Stimulated activated CD8-positive, alpha-beta memory T cell treated with anti-CD3 and anti-CD28 coated beads, Interleukin-7, amount 100 ng/mL, for 48 hours (primary cell): ENCODE results near the gene CAPSL.
"Not testable (repeated sequence)": the region's sequence is repeated elsewhere in the genome, so short reads cannot be mapped to it uniquely, and the experiment has no call there.

Experiments used
- DNase-seq, 2 donors: peaks; one replicate each; pipeline ENCODE4 v3.0.0-alpha.2; 2020; ENCODE audit warnings: low read depth in 1 of 2; ENCODE audit errors: extremely low read depth in 1 of 2

CAPSL gene

DNA sequence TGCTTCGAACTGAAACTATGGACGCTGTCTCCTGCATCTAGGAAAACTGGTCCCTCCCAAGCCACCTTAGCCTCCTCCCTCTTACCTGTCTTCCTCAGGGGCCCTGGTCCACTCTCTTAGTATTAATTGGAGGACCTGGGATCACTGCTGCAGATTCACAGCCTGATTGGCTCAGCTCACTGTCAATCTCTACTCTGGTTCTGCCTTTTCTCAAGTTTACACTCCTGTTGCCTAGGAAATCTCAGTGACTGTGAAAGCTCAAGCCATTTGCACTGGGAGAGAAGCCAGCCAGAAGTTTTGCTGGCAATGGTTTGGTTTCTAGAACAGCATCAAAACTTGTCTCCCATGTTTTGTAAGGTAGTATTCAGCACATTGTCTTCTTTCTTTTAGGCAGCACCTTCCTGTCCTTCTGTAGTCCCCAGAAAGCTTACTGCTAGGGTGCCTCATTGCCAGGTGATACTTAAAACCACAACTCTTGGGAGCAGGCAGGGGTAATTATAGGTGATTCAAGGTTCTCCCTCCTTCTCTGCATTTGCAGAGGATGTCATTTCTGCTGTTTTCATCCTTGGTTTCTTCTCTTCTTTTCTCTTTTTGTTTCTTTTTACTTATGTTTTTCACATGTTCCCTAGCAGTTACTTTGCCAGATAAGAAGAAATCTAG lies at the start of gene CAPSL:
CAPSL (minus strand) TSS at position 55 of the 660 bp plus-strand sequence. CDS start 17,502 bp downstream, outside the sequence.
- DNase-seq, result no peak

- DNase-seq, result no peak
Observed at GRCh38 chr5:35987776-35988175, 49.4 kb upstream of the CAPSL start.

DNA sequence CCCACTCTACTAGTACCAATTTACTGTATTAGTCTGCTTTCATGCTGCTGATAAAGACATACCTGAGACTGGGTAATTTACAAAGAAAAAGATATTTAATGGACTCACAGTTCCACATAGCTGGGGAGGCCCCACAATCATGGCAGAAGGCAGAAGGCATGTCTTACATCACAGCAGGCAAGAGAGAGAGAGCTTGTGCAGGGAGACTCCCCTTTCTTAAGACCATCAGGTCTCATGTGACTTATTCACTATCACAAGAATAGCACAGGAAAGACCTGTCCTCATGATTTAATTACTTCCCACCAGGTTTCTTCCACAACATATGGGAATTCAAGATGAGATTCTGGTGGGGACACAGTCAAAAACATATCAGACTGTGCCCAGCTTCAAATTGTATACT lies 41.3 kb upstream of the CAPSL start:
- DNase-seq, result no peak

GRCh38 chr5:35976859-35977258 lies 38.4 kb upstream of the CAPSL start:
- not testable (repeated sequence) for DNase-seq

DNA sequence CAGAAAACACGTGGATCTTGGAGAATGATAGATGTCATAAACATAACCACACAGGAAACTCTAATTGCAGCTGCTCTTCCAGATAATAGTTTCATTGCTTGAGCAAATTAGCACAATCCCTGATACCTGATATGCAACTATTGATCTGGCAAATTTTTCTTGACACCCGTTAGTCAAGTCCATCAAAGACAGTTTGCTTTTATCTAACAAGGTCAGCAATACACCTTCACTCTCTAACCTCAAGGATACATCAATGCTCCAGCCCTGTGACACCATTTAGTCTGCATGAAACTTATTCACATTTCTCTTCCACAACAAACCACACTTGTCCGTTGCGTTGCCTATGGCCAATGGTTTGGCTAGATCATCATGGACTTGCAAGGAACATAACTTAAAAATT lies 36.1 kb upstream of the CAPSL start:
- DNase-seq, result no peak

DNA sequence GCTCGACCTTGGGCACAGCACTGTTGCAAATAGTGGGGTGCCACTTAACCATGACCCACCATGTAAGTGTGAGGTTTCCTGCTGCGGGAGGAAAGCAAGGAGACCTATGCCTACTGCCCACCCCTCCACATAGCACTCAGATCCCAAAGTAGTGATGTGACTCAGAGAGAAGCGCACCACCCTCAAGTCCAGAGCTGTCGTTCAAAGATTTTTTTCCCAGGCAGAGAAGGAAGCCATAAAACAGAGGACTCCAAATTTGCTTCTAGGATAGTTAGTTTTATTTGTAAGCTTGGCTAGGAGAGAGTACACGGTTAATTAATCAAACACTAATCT lies 33.4 kb upstream of the CAPSL start:
- DNase-seq, result no peak

DNA sequence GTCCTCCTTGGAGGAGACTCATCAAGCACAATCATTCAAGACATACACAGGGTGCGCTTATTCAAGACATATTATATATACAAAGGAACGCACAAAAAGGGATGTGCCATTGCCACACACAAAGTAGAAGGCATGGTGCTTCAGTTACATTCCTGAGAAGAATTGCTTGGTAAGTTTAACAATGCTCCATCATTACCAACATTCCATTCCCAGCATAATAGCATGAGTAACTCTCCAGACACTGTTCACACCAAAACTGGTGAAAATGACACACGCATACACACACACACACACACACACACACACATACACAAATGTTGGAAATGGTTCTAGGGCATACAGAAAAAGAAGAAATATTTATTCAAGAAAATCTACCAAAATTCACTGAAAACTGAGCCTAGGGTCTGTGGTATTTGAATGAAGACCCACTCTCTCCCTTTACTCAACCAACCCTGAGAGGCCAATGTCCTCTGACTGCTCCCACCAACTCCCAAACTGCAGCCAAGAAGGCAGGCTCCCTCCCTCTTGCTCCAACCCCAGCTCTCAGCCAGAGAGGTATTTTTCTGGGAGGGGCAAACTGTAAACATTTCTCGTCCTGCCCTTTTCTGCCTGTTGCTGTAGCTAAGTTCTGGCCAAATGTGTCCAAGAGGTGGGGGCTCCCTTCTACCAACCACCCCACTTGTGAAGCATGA lies 32.9 kb upstream of the CAPSL start:
- DNase-seq, result no peak

GRCh38 chr5:35963381-35963843 lies 25.0 kb upstream of the CAPSL start:
- DNase-seq, result no peak

GRCh38 chr5:35960328-35960727 lies 21.9 kb upstream of the CAPSL start:
- DNase-seq, result no peak

GRCh38 chr5:35956429-35956828 lies 18.0 kb upstream of the CAPSL start:
- no peak for DNase-seq

DNA sequence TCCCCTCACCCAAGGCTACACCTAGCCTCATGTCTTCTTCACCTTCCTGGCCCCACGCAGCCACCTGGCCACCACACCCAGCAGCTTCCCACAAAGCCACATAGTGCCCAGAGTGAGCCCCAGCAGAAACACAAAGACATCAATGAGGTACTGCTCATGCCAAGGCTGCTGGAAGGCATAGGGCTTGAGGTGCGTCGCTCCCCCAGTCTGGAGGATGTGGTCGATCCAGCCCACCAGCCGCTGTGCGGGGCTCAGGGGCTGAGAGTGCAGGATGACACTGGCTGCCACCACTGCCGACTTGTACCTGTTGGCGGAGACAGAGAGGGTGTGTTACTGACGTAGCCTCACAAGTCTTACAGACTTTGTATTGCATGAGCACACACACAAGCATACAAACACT lies 15.8 kb upstream of the CAPSL start:
- DNase-seq, result no peak

DNA sequence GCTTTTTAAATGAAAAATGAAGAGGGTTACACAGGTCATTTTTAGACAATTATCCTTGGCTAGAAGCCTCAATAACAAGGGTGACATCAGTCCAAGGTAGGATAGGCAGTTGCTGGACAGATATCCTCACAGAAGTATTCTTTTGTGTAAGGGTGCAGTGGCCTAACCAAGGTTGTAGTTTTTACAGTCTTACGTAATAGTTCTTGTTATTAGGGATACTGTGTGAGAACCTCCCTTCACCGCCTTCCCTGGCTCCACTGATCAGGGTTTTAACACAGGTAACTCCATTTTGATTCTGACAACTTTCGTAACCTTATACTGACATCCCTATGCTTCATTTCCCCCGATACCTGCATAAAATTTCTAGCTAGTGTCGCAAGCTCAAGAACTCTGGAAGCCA lies 8.7 kb upstream of the CAPSL start:
- DNase-seq, result no peak

GRCh38 chr5:35939639-35940038 lies 1.2 kb upstream of the CAPSL start:
- DNase-seq, result no peak

- no peak for DNase-seq
Observed at GRCh38 chr5:35926389-35927051, 11.9 kb downstream of the CAPSL start.

- DNase-seq, result peak; percentile 75 to 88
Observed at GRCh38 chr5:35924950-35925722, 13.3 kb downstream of the CAPSL start.

DNA sequence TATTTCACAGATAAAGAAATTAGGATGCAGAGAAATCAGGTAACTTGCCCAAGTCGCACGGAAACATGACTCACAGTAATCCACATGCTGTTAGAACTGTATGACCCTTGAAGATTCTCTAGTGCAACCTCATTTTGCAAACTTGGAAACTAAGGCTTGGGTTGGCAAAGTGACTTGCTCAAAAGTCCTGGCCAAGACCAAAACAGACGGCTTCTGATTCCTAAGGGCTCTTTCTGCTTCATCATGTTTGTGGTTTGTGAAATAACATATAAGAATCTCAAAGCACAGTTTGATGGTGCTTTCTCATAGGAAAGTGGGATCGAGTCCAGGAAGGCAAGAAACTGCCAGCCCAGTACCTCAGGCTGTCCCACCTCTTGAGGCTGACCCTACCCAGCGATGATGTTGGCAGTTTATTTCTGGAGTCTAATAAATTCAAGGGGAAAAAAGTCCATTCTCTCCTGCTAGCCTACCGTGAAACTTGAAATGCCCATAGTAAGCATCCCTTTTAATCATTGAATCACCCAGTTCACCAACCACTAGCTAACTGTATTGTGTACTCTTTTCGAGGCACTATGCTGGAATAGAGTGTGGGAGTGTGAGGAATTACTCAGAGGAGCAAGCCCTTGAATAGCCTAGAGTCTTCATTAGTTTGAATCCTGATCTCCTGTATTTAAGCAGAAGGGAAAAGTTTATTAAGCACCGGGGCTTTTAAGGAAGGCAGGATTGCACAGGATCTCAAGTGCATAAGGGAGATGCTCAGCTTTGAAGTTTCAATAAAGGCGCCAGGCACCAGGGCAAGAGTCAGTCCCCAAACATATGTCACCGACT lies 14.1 kb downstream of the CAPSL start:
- DNase-seq, result no peak

- no peak for DNase-seq
Observed at GRCh38 chr5:35922468-35922867, 16.0 kb downstream of the CAPSL start.

DNA sequence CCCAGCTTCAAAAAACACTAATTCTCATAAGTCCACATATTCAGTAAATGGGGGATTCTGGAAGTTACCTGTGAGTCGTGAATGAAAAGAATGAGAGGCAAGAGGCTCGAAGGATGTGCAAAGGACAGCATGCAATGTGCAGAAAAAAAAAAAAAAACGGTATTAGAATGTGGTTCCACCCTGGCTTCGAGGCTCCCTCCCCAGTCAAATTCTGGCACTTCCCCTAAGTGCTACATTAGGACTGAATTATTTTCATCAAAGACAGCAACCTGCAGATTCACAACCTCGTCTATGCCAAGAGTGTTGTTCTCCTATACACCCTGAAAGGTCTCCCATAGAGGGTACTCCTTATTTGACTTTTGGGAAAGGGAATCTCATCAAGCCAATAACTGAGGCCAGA lies 16.5 kb downstream of the CAPSL start:
- no peak for DNase-seq

- DNase-seq, result no peak
Observed at GRCh38 chr5:35920890-35921289, 17.5 kb downstream of the CAPSL start.

DNA sequence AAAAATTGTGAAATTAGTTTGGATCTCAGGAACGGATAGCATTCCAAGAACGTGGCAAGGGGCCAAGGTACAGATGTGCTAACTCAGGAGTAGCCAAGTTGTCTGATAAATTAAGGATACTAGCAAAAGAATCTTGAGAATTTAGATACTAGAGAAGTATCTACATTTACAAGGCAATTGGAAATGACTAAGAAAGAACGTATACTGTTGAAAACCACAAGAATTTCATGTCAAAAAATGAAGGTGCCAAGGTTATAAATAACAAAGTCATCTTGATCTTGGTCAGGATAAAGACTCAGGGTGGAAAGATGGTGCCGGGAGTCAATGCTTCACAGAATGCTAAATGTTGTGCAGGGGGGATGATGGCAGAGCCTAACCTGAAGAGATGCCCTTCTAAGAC lies 19.2 kb downstream of the CAPSL start:
- no peak for DNase-seq

- DNase-seq, result no peak
Observed at GRCh38 chr5:35908814-35909213, 29.6 kb downstream of the CAPSL start.
